H1 (cell line): ENCODE data around the gene PLB1. TPM values are rescaled to one million over a fixed set of nuclear protein-coding genes. Genes with fewer than 3 reads are reported as not detected.

Source experiments
- CTCF ChIA-PET: fragments of 300-600 bp; sonication (Branson Sonifier 250); formaldehyde crosslinking; loops from one replicate; lab custom pipeline; 2021; ENCODE audit not compliant: partially characterized antibody; lab: Charles Lee
- POLR2A ChIA-PET: fragments of 300-600 bp; sonication (Branson Sonifier 250); formaldehyde crosslinking; loops from one replicate; lab custom pipeline; 2021; ENCODE audit warnings: inconsistent platforms; ENCODE audit not compliant: partially characterized antibody; lab: Charles Lee
- DNase-seq, 2 experiments: peaks; one replicate each; pipeline versions ENCODE4 v3.0.0 to v3.0.0-alpha.2; 2010 to 2022; ENCODE audit warnings: low spot score in 2 of 2, low read depth in 1 of 2, mixed read lengths in 1 of 2
- FAIRE-seq: peaks from 2 replicates; lab custom pipeline; 2011; peaks lifted over from hg19 to GRCh38; lab: Jason Lieb, UNC
- H2AFZ ChIP-seq: 2 replicates; pipeline ENCODE4 v1.8.1; 2012; ENCODE audit warnings: low read length, inconsistent platforms
- H2AK5ac ChIP-seq: 2 replicates; pipeline ENCODE4 v1.6.1; 2013; ENCODE audit warnings: low read depth, low read length
- H2BK120ac ChIP-seq: replicated peaks from 2 replicates; pipeline ENCODE3; 2013; ENCODE audit warnings: low read depth, low read length, inconsistent platforms
- H2BK12ac ChIP-seq: 2 replicates; pipeline ENCODE4 v1.6.1; 2013; ENCODE audit warnings: low read depth, low read length
- H2BK15ac ChIP-seq: 2 replicates; pipeline ENCODE4 v1.6.1; 2013; ENCODE audit warnings: low read length
- H2BK20ac ChIP-seq: 2 replicates; pipeline ENCODE4 v1.6.1; 2013; ENCODE audit warnings: low read length
- H2BK5ac ChIP-seq: 2 replicates; pipeline ENCODE4 v1.6.1; 2013; ENCODE audit warnings: low read depth, low read length
- H3K14ac ChIP-seq: 2 replicates; pipeline ENCODE4 v1.6.1; 2013; ENCODE audit warnings: inconsistent platforms; ENCODE audit not compliant: insufficient read length
- H3K18ac ChIP-seq: 2 replicates; pipeline ENCODE4 v1.6.1; 2013; ENCODE audit warnings: low read length; ENCODE audit errors: extremely low read depth
- H3K23ac ChIP-seq: 2 replicates; pipeline ENCODE4 v1.6.1; 2013; ENCODE audit warnings: inconsistent platforms; ENCODE audit not compliant: insufficient read length
- H3K23me2 ChIP-seq: 2 replicates; pipeline ENCODE4 v1.6.1; 2013; ENCODE audit warnings: low read depth, low read length
- H3K27ac ChIP-seq: 2 replicates; pipeline ENCODE4 v1.6.1; 2011; ENCODE audit warnings: low read depth, low read length, inconsistent platforms
- H3K27me3 ChIP-seq, 4 experiments: replicated peaks in 1 of 4; 1 replicate in 1 of 4; 2 replicates in 3 of 4; pipeline versions ENCODE4 v1.6.1 to v1.8.1; 2011 to 2013; ENCODE audit warnings: low read length in 3 of 4, mild to moderate bottlenecking in 3 of 4, inconsistent platforms in 2 of 4, mixed read lengths in 2 of 4, moderate library complexity in 1 of 4; ENCODE audit not compliant: control insufficient read depth in 3 of 4, insufficient read depth in 3 of 4; ENCODE audit errors: extremely low read depth in 1 of 4
- H3K36me3 ChIP-seq, 4 experiments: 2 replicates each; pipeline versions ENCODE4 v1.6.1 to v1.8.1; 2011 to 2013; ENCODE audit warnings: mild to moderate bottlenecking in 4 of 4, low read length in 3 of 4, moderate library complexity in 2 of 4, control low read depth in 1 of 4, inconsistent platforms in 1 of 4; ENCODE audit not compliant: insufficient read depth in 4 of 4, control insufficient read depth in 2 of 4
- H3K4ac ChIP-seq: replicated peaks from 2 replicates; pipeline ENCODE3; 2013; ENCODE audit warnings: low read length, low read depth, mixed read lengths, inconsistent platforms; ENCODE audit not compliant: insufficient read length
- H3K4me1 ChIP-seq, 4 experiments: replicated peaks in 1 of 4; 1 replicate in 1 of 4; 2 replicates in 3 of 4; pipeline versions ENCODE4 v1.6.1 to v1.8.1; 2011 to 2013; ENCODE audit warnings: low read length in 3 of 4, inconsistent platforms in 2 of 4, mixed read lengths in 1 of 4; ENCODE audit not compliant: insufficient read depth in 4 of 4, control insufficient read depth in 3 of 4
- H3K4me2 ChIP-seq, 2 experiments: 2 replicates each; pipeline versions ENCODE4 v1.6.1 to v1.8.1; 2011 to 2013; ENCODE audit warnings: low read depth in 2 of 2, low read length in 2 of 2, control low read depth in 1 of 2, inconsistent platforms in 1 of 2, mild to moderate bottlenecking in 1 of 2; ENCODE audit not compliant: insufficient read depth in 1 of 2
- H3K4me3 ChIP-seq, 4 experiments: fragments of 200-600, 300-600 bp in 1 of 4; sonication (generic), shearing (Covaris generic), sonication (Bioruptor Twin) in 1 of 4; 2 replicates each; pipeline versions ENCODE4 v1.5.1 to v1.8.1; 2011 to 2016; ENCODE audit warnings: low read length in 4 of 4, low read depth in 3 of 4, control low read depth in 2 of 4, inconsistent platforms in 2 of 4, mild to moderate bottlenecking in 2 of 4, mixed read lengths in 1 of 4, moderate library complexity in 1 of 4; ENCODE audit not compliant: insufficient read depth in 2 of 4; ENCODE audit errors: extremely low read depth in 1 of 4
- H3K56ac ChIP-seq: replicated peaks from 2 replicates; pipeline ENCODE3; 2013; ENCODE audit warnings: low read depth, mild to moderate bottlenecking, mixed read lengths, low read length, inconsistent platforms; ENCODE audit not compliant: insufficient read length
- H3K79me1 ChIP-seq: 2 replicates; pipeline ENCODE4 v1.6.1; 2013; ENCODE audit warnings: low read depth, low read length, control low read depth
- H3K79me2 ChIP-seq, 2 experiments: 2 replicates each; pipeline versions ENCODE4 v1.6.1 to v1.8.1; 2012 to 2013; ENCODE audit warnings: low read length in 2 of 2, mild to moderate bottlenecking in 2 of 2, inconsistent platforms in 1 of 2; ENCODE audit not compliant: insufficient read depth in 2 of 2, control insufficient read depth in 1 of 2
- H3K9ac ChIP-seq, 4 experiments: replicated peaks in 1 of 4; 1 replicate in 1 of 4; 2 replicates in 3 of 4; pipeline versions ENCODE4 v1.6.1 to v1.8.1; 2011 to 2013; ENCODE audit warnings: low read depth in 3 of 4, low read length in 3 of 4, control low read depth in 2 of 4, mild to moderate bottlenecking in 2 of 4, moderate library complexity in 2 of 4, inconsistent platforms in 1 of 4; ENCODE audit errors: extremely low read depth in 1 of 4
- H3K9me3 ChIP-seq, 2 experiments: 2 replicates each; pipeline versions ENCODE4 v1.6.1 to v1.8.1; 2012 to 2013; ENCODE audit warnings: mild to moderate bottlenecking in 2 of 2, moderate library complexity in 2 of 2, control low read depth in 1 of 2, inconsistent platforms in 1 of 2, low read depth in 1 of 2, low read length in 1 of 2, mixed read lengths in 1 of 2; ENCODE audit not compliant: insufficient read depth in 2 of 2
- H4K20me1 ChIP-seq, 2 experiments: replicated peaks in 1 of 2; 2 replicates each; pipeline versions ENCODE3 to v1.8.1; 2011 to 2013; ENCODE audit warnings: inconsistent platforms in 2 of 2, low read length in 2 of 2, mild to moderate bottlenecking in 1 of 2; ENCODE audit not compliant: insufficient read depth in 2 of 2, control insufficient read depth in 1 of 2
- H4K5ac ChIP-seq: 2 replicates; pipeline ENCODE4 v1.6.1; 2013; ENCODE audit warnings: low read length, low read depth, mixed read lengths, inconsistent platforms; ENCODE audit not compliant: insufficient read length
- H4K8ac ChIP-seq: 2 replicates; pipeline ENCODE4 v1.8.0; 2013; ENCODE audit warnings: mild to moderate bottlenecking, moderate library complexity, low read length, inconsistent platforms; ENCODE audit not compliant: insufficient read depth; ENCODE audit errors: extremely low read depth
- H4K91ac ChIP-seq: replicated peaks from 2 replicates; pipeline ENCODE3; 2013; ENCODE audit warnings: low read length, mixed read lengths, inconsistent platforms; ENCODE audit not compliant: insufficient read length
- BCL11A ChIP-seq, 2 experiments: IDR thresholded peaks; one replicate each; pipeline ENCODE4 v1.6.1; 2011; ENCODE audit warnings: low read depth in 2 of 2, low read length in 2 of 2, mild to moderate bottlenecking in 2 of 2
- CHD2 ChIP-seq: IDR thresholded peaks from 2 replicates; pipeline ENCODE4 v1.6.1; 2012; ENCODE audit warnings: low read length, improper control_type of control experiment
- HDAC6 ChIP-seq: IDR thresholded peaks from one replicate; pipeline ENCODE4 v1.7.1; 2012; ENCODE audit warnings: low read depth, mild to moderate bottlenecking, inconsistent platforms, low read length, moderate library complexity
- JUND ChIP-seq: IDR thresholded peaks from 2 replicates; pipeline ENCODE4 v1.6.1; 2011; ENCODE audit warnings: mild to moderate bottlenecking, improper control_type of control experiment, low read length
- MAFK ChIP-seq: IDR thresholded peaks from 2 replicates; pipeline ENCODE4 v1.6.1; 2012; ENCODE audit warnings: low read depth, mild to moderate bottlenecking, improper control_type of control experiment, low read length
- NANOG ChIP-seq: IDR thresholded peaks from 2 replicates; pipeline ENCODE4 v1.6.1; 2011; ENCODE audit warnings: low read length, low read depth, mild to moderate bottlenecking, inconsistent platforms; ENCODE audit not compliant: insufficient read depth, poor library complexity, severe bottlenecking
- RNF2 ChIP-seq: fragments of 200-900, 300-1000 bp; sonication (generic); IDR thresholded peaks from 2 replicates; pipeline ENCODE4 v1.7.1; 2016; ENCODE audit warnings: borderline replicate concordance, low read depth, mild to moderate bottlenecking, antibody characterized with exemption, low read length; ENCODE audit not compliant: poor library complexity, severe bottlenecking; ENCODE audit errors: missing control alignments
- SIN3A ChIP-seq, 2 experiments: IDR thresholded peaks in 1 of 2; conservative IDR thresholded peaks in 1 of 2; 2 replicates each; pipeline ENCODE4 v1.6.1; 2011 to 2012; ENCODE audit warnings: low read length in 2 of 2, improper control_type of control experiment in 1 of 2, low read depth in 1 of 2, mild to moderate bottlenecking in 1 of 2
- TAF1 ChIP-seq: IDR thresholded peaks from 2 replicates; pipeline ENCODE4 v1.6.1; 2011; ENCODE audit warnings: mild to moderate bottlenecking, low read depth, low read length
- TAF7 ChIP-seq: optimal IDR thresholded peaks from 2 replicates; pipeline ENCODE3; 2011; ENCODE audit warnings: low read depth, mild to moderate bottlenecking, inconsistent platforms, low read length, moderate library complexity, borderline replicate concordance
- WGBS, 2 experiments: shearing (Covaris generic) in 1 of 2; methylation state at CpG; one replicate each; pipeline versions ENCODE4 v1.1.6 to v1.1.7; 2013 to 2015; ENCODE audit warnings: low lambda C conversion rate in 2 of 2, mixed read lengths in 2 of 2, inconsistent platforms in 1 of 2, low coverage in 1 of 2, missing lambda C conversion rate in 1 of 2; ENCODE audit not compliant: insufficient replicate concordance in 2 of 2, insufficient coverage in 1 of 2, insufficient read length in 1 of 2; ENCODE audit errors: extremely low coverage in 1 of 2, missing lambda C conversion rate in 1 of 2; 5-methylcytosine and 5-hydroxymethylcytosine counted together
- polyA plus RNA-seq, 7 experiments: library from polyadenylated mRNA; depleted of rRNA in 3 of 7; stranded (reverse) in 5 of 7; unstranded in 2 of 7; fragments of >200 nt in 5 of 7; fragments of 200-250 nt in 2 of 7; gene quantifications; 1 replicate in 5 of 7; 2 replicates in 1 of 7; 4 replicates in 1 of 7; pipeline versions ENCODE4 v1.2.1 to v1.2.3, GENCODE V29; 2011 to 2013; ENCODE audit warnings: missing spikeins in 2 of 7, mixed read lengths in 2 of 7
- total RNA-seq: library from RNA; stranded (reverse); fragmentation: NEBNext Ultra II Directional; extraction: Animal tissue kit (Norgen Biotek cat#: 25700); gene quantifications from 2 replicates; pipeline ENCODE4 v1.2.1, GENCODE V29; 2021

The PLB1 gene
- total and polyA plus RNA-seq, 2 of the 8 experiments (the other 6 are each of a cell fraction or from before 2014, with no cell fraction given) = 0.20 to 0.36 TPM

DNA sequence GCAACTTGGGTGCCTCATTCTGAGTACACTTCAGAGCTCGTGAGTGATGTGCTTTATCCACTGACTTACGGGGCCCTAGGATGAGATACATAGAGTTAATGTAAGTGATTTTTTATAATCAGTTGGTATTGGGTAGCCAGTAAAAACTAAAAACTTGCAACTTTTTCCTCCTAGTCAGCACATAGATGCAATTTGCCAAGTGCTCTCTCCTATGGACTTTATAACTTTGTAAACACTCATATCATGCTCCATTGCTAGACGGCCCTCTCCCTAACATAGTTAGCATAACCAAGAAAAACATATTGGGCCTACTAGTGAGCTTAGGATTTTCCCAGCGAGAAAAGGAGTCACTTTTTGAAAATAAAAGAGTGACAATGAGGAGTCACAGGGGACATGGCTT is 60.4 kb downstream of the PLB1 start:
- no peak overlapping the region for H3K4ac ChIP-seq
- no peak overlapping the region for H3K9ac ChIP-seq
- H2BK5ac ChIP-seq = no peak overlapping the region
- H3K4me2 ChIP-seq = no peak overlapping the region
- no peak overlapping the region for H3K14ac ChIP-seq
- no peak overlapping the region for H3K27ac ChIP-seq
- no peak overlapping the region for H2BK15ac ChIP-seq
- H2BK20ac ChIP-seq = no peak overlapping the region
- H4K91ac ChIP-seq = no peak overlapping the region
- no peak overlapping the region for H2BK120ac ChIP-seq
- H3K27me3 ChIP-seq = no peaks in the 10 kb centered on the region
- no peak overlapping the region for H2AK5ac ChIP-seq
- no peaks in the 10 kb centered on the region for H4K20me1 ChIP-seq
- H3K56ac ChIP-seq = no peak overlapping the region
- no peaks in the 10 kb centered on the region for H3K36me3 ChIP-seq
- no peaks in the 10 kb centered on the region for H3K4me1 ChIP-seq
- no peak overlapping the region for H3K4me3 ChIP-seq
- no peaks in the 10 kb centered on the region for H3K23me2 ChIP-seq
- no peak overlapping the region for H2BK12ac ChIP-seq
- no peak overlapping the region for H2AFZ ChIP-seq
- no peak overlapping the region for H4K5ac ChIP-seq
- 92% methylated on average over 4 of the region's 4 CpGs; no CpG with 5 or more reads in 1 of the 2 experiments for WGBS, 2 experiments
- H3K79me2 ChIP-seq = no peaks in the 10 kb centered on the region
- H3K9me3 ChIP-seq = no peaks in the 10 kb centered on the region
- no peak overlapping the region for H3K18ac ChIP-seq
- POLR2A ChIA-PET = no interaction called here
- H4K8ac ChIP-seq = no peak overlapping the region; the same call in 1 of the 2 replicates
- H3K79me1 ChIP-seq = no peaks in the 10 kb centered on the region
- DNase-seq (no peak), FAIRE-seq (no peak)
- no peak overlapping the region for H3K23ac ChIP-seq
- CTCF ChIA-PET = interaction anchor here (0.6 to 0.7 kb wide), 2 partner anchors 10 to 139 kb away, joined by 3 to 4 read pairs; no protein-coding TSS in a partner anchor
- TF ChIP-seq MAFK (no peak), HDAC6 (no peak), JUND (no peak), RNF2 (no peak), SIN3A (conservative IDR thresholded peaks at IDR 0.05 in 1 of 2, IDR thresholded peaks at IDR 0.05 in 1 of 2; ENCODE audit: low read depth in 1 of 2, low read length in 2 of 2) (no peak), NANOG (no peak), BCL11A (IDR thresholded peaks at IDR 0.05; ENCODE audit: low read depth in 2 of 2, low read length in 2 of 2) (no peak), TAF7 (no peak), TAF1 (no peak), CHD2 (no peak)
